H1 (cell line): ENCODE results near the gene SNX15. TPM values are rescaled to one million over a fixed set of nuclear protein-coding genes. Genes with fewer than 3 reads are reported as not detected.
"Not testable (repeated sequence)": the region's sequence is repeated elsewhere in the genome, so short reads cannot be mapped to it uniquely, and the experiment has no call there.

Experiments used
- CTCF ChIA-PET: fragments of 300-600 bp; sonication (Branson Sonifier 250); formaldehyde crosslinking; loops from one replicate; lab custom pipeline; 2021; ENCODE audit not compliant: partially characterized antibody; lab: Charles Lee
- POLR2A ChIA-PET: fragments of 300-600 bp; sonication (Branson Sonifier 250); formaldehyde crosslinking; loops from one replicate; lab custom pipeline; 2021; ENCODE audit warnings: inconsistent platforms; ENCODE audit not compliant: partially characterized antibody; lab: Charles Lee
- DNase-seq, 2 experiments: peaks; one replicate each; pipeline versions ENCODE4 v3.0.0 to v3.0.0-alpha.2; 2010 to 2022; ENCODE audit warnings: low spot score in 2 of 2, low read depth in 1 of 2, mixed read lengths in 1 of 2
- FAIRE-seq: peaks from 2 replicates; lab custom pipeline; 2011; peaks lifted over from hg19 to GRCh38; lab: Jason Lieb, UNC
- H2AFZ ChIP-seq: 2 replicates; pipeline ENCODE4 v1.8.1; 2012; ENCODE audit warnings: low read length, inconsistent platforms
- H2AK5ac ChIP-seq: 2 replicates; pipeline ENCODE4 v1.6.1; 2013; ENCODE audit warnings: low read depth, low read length
- H2BK120ac ChIP-seq: replicated peaks from 2 replicates; pipeline ENCODE3; 2013; ENCODE audit warnings: low read depth, low read length, inconsistent platforms
- H2BK12ac ChIP-seq: 2 replicates; pipeline ENCODE4 v1.6.1; 2013; ENCODE audit warnings: low read depth, low read length
- H2BK15ac ChIP-seq: 2 replicates; pipeline ENCODE4 v1.6.1; 2013; ENCODE audit warnings: low read length
- H2BK20ac ChIP-seq: 2 replicates; pipeline ENCODE4 v1.6.1; 2013; ENCODE audit warnings: low read length
- H2BK5ac ChIP-seq: 2 replicates; pipeline ENCODE4 v1.6.1; 2013; ENCODE audit warnings: low read depth, low read length
- H3K14ac ChIP-seq: 2 replicates; pipeline ENCODE4 v1.6.1; 2013; ENCODE audit warnings: inconsistent platforms; ENCODE audit not compliant: insufficient read length
- H3K18ac ChIP-seq: 2 replicates; pipeline ENCODE4 v1.6.1; 2013; ENCODE audit warnings: low read length; ENCODE audit errors: extremely low read depth
- H3K23ac ChIP-seq: 2 replicates; pipeline ENCODE4 v1.6.1; 2013; ENCODE audit warnings: inconsistent platforms; ENCODE audit not compliant: insufficient read length
- H3K23me2 ChIP-seq: 2 replicates; pipeline ENCODE4 v1.6.1; 2013; ENCODE audit warnings: low read depth, low read length
- H3K27ac ChIP-seq: 2 replicates; pipeline ENCODE4 v1.6.1; 2011; ENCODE audit warnings: low read depth, low read length, inconsistent platforms
- H3K27me3 ChIP-seq, 4 experiments: replicated peaks in 1 of 4; 1 replicate in 1 of 4; 2 replicates in 3 of 4; pipeline versions ENCODE4 v1.6.1 to v1.8.1; 2011 to 2013; ENCODE audit warnings: low read length in 3 of 4, mild to moderate bottlenecking in 3 of 4, inconsistent platforms in 2 of 4, mixed read lengths in 2 of 4, moderate library complexity in 1 of 4; ENCODE audit not compliant: control insufficient read depth in 3 of 4, insufficient read depth in 3 of 4; ENCODE audit errors: extremely low read depth in 1 of 4
- H3K36me3 ChIP-seq, 4 experiments: 2 replicates each; pipeline versions ENCODE4 v1.6.1 to v1.8.1; 2011 to 2013; ENCODE audit warnings: mild to moderate bottlenecking in 4 of 4, low read length in 3 of 4, moderate library complexity in 2 of 4, control low read depth in 1 of 4, inconsistent platforms in 1 of 4; ENCODE audit not compliant: insufficient read depth in 4 of 4, control insufficient read depth in 2 of 4
- H3K4ac ChIP-seq: replicated peaks from 2 replicates; pipeline ENCODE3; 2013; ENCODE audit warnings: low read length, low read depth, mixed read lengths, inconsistent platforms; ENCODE audit not compliant: insufficient read length
- H3K4me1 ChIP-seq, 4 experiments: replicated peaks in 1 of 4; 1 replicate in 1 of 4; 2 replicates in 3 of 4; pipeline versions ENCODE4 v1.6.1 to v1.8.1; 2011 to 2013; ENCODE audit warnings: low read length in 3 of 4, inconsistent platforms in 2 of 4, mixed read lengths in 1 of 4; ENCODE audit not compliant: insufficient read depth in 4 of 4, control insufficient read depth in 3 of 4
- H3K4me2 ChIP-seq, 2 experiments: 2 replicates each; pipeline versions ENCODE4 v1.6.1 to v1.8.1; 2011 to 2013; ENCODE audit warnings: low read depth in 2 of 2, low read length in 2 of 2, control low read depth in 1 of 2, inconsistent platforms in 1 of 2, mild to moderate bottlenecking in 1 of 2; ENCODE audit not compliant: insufficient read depth in 1 of 2
- H3K4me3 ChIP-seq, 4 experiments: fragments of 200-600, 300-600 bp in 1 of 4; sonication (generic), shearing (Covaris generic), sonication (Bioruptor Twin) in 1 of 4; 2 replicates each; pipeline versions ENCODE4 v1.5.1 to v1.8.1; 2011 to 2016; ENCODE audit warnings: low read length in 4 of 4, low read depth in 3 of 4, control low read depth in 2 of 4, inconsistent platforms in 2 of 4, mild to moderate bottlenecking in 2 of 4, mixed read lengths in 1 of 4, moderate library complexity in 1 of 4; ENCODE audit not compliant: insufficient read depth in 2 of 4; ENCODE audit errors: extremely low read depth in 1 of 4
- H3K56ac ChIP-seq: replicated peaks from 2 replicates; pipeline ENCODE3; 2013; ENCODE audit warnings: low read depth, mild to moderate bottlenecking, mixed read lengths, low read length, inconsistent platforms; ENCODE audit not compliant: insufficient read length
- H3K79me1 ChIP-seq: 2 replicates; pipeline ENCODE4 v1.6.1; 2013; ENCODE audit warnings: low read depth, low read length, control low read depth
- H3K79me2 ChIP-seq, 2 experiments: 2 replicates each; pipeline versions ENCODE4 v1.6.1 to v1.8.1; 2012 to 2013; ENCODE audit warnings: low read length in 2 of 2, mild to moderate bottlenecking in 2 of 2, inconsistent platforms in 1 of 2; ENCODE audit not compliant: insufficient read depth in 2 of 2, control insufficient read depth in 1 of 2
- H3K9ac ChIP-seq, 4 experiments: replicated peaks in 1 of 4; 1 replicate in 1 of 4; 2 replicates in 3 of 4; pipeline versions ENCODE4 v1.6.1 to v1.8.1; 2011 to 2013; ENCODE audit warnings: low read depth in 3 of 4, low read length in 3 of 4, control low read depth in 2 of 4, mild to moderate bottlenecking in 2 of 4, moderate library complexity in 2 of 4, inconsistent platforms in 1 of 4; ENCODE audit errors: extremely low read depth in 1 of 4
- H3K9me3 ChIP-seq, 2 experiments: 2 replicates each; pipeline versions ENCODE4 v1.6.1 to v1.8.1; 2012 to 2013; ENCODE audit warnings: mild to moderate bottlenecking in 2 of 2, moderate library complexity in 2 of 2, control low read depth in 1 of 2, inconsistent platforms in 1 of 2, low read depth in 1 of 2, low read length in 1 of 2, mixed read lengths in 1 of 2; ENCODE audit not compliant: insufficient read depth in 2 of 2
- H4K20me1 ChIP-seq, 2 experiments: replicated peaks in 1 of 2; 2 replicates each; pipeline versions ENCODE3 to v1.8.1; 2011 to 2013; ENCODE audit warnings: inconsistent platforms in 2 of 2, low read length in 2 of 2, mild to moderate bottlenecking in 1 of 2; ENCODE audit not compliant: insufficient read depth in 2 of 2, control insufficient read depth in 1 of 2
- H4K5ac ChIP-seq: 2 replicates; pipeline ENCODE4 v1.6.1; 2013; ENCODE audit warnings: low read length, low read depth, mixed read lengths, inconsistent platforms; ENCODE audit not compliant: insufficient read length
- H4K8ac ChIP-seq: 2 replicates; pipeline ENCODE4 v1.8.0; 2013; ENCODE audit warnings: mild to moderate bottlenecking, moderate library complexity, low read length, inconsistent platforms; ENCODE audit not compliant: insufficient read depth; ENCODE audit errors: extremely low read depth
- H4K91ac ChIP-seq: replicated peaks from 2 replicates; pipeline ENCODE3; 2013; ENCODE audit warnings: low read length, mixed read lengths, inconsistent platforms; ENCODE audit not compliant: insufficient read length
- CHD2 ChIP-seq: IDR thresholded peaks from 2 replicates; pipeline ENCODE4 v1.6.1; 2012; ENCODE audit warnings: low read length, improper control_type of control experiment
- GABPA ChIP-seq: IDR thresholded peaks from 2 replicates; pipeline ENCODE4 v1.6.1; 2011; ENCODE audit warnings: mild to moderate bottlenecking, low read length, moderate library complexity, borderline replicate concordance; ENCODE audit not compliant: insufficient read depth
- KDM4A ChIP-seq: IDR thresholded peaks from one replicate; pipeline ENCODE4 v1.7.1; 2012; ENCODE audit warnings: low read depth, mild to moderate bottlenecking, moderate library complexity, low read length, inconsistent platforms; ENCODE audit not compliant: severe bottlenecking
- TEAD4 ChIP-seq: IDR thresholded peaks from 2 replicates; pipeline ENCODE4 v1.6.1; 2012; ENCODE audit warnings: low read depth, low read length, inconsistent platforms, mixed read lengths
- YY1 ChIP-seq: IDR thresholded peaks from 2 replicates; pipeline ENCODE4 v1.6.1; 2011; ENCODE audit warnings: low read depth, mild to moderate bottlenecking, low read length
- WGBS, 2 experiments: shearing (Covaris generic) in 1 of 2; methylation state at CpG; one replicate each; pipeline versions ENCODE4 v1.1.6 to v1.1.7; 2013 to 2015; ENCODE audit warnings: low lambda C conversion rate in 2 of 2, mixed read lengths in 2 of 2, inconsistent platforms in 1 of 2, low coverage in 1 of 2, missing lambda C conversion rate in 1 of 2; ENCODE audit not compliant: insufficient replicate concordance in 2 of 2, insufficient coverage in 1 of 2, insufficient read length in 1 of 2; ENCODE audit errors: extremely low coverage in 1 of 2, missing lambda C conversion rate in 1 of 2; 5-methylcytosine and 5-hydroxymethylcytosine counted together
- polyA plus RNA-seq, 7 experiments: library from polyadenylated mRNA; depleted of rRNA in 3 of 7; stranded (reverse) in 5 of 7; unstranded in 2 of 7; fragments of >200 nt in 5 of 7; fragments of 200-250 nt in 2 of 7; gene quantifications; 1 replicate in 5 of 7; 2 replicates in 1 of 7; 4 replicates in 1 of 7; pipeline versions ENCODE4 v1.2.1 to v1.2.3, GENCODE V29; 2011 to 2013; ENCODE audit warnings: missing spikeins in 2 of 7, mixed read lengths in 2 of 7
- total RNA-seq: library from RNA; stranded (reverse); fragmentation: NEBNext Ultra II Directional; extraction: Animal tissue kit (Norgen Biotek cat#: 25700); gene quantifications from 2 replicates; pipeline ENCODE4 v1.2.1, GENCODE V29; 2021
- TF ChIP-seq, protein P1 (sequence below): IDR thresholded peaks from 2 replicates; pipeline ENCODE4 v1.6.1; 2012; ENCODE audit warnings: inconsistent platforms

Gene SNX15
- total and polyA plus RNA-seq, 2 of the 8 experiments (the other 6 are each of a cell fraction or from before 2014, with no cell fraction given): 13.0 to 18.3 TPM

DNA sequence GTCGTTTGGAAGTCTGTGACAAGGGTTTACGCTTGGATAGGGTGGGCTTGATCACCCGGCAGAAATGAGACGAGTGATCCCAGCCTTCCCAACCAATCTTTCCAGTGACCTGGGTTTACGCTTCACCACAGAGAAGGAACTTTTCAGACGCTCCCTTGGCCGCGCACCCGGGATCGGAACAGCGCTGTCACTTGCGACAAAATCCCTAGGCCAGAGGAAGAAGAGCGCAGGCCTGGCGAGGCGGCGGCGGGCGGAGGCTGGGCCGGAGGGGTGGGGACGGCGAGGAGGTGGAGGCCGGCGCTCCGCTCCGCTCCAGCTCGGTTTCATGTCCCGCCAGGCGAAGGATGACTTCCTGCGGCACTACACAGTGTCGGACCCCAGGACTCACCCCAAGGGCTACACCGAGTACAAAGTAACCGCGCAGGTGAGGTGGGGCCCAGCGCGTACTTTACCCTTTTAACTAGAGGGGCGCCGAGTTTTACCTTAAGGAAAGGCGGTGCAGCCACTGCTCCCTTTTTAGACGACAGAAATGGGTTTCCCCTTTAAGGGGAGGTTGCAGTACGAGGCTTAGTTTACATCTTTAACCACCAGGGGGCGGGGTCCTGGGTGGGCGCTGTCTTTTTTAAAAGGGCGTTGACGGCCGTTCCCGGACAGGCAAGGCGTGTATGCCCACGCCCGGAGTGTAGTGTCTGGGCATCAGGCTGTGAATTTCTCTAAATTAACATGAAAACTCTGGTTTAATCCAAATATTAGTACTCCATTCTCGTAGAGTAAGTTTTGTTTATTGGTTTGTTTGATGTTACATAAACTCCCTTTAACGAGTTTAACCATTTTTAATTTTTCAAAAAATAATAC is at the start of gene SNX15 (continued):
- TF ChIP-seq, protein P1, sequence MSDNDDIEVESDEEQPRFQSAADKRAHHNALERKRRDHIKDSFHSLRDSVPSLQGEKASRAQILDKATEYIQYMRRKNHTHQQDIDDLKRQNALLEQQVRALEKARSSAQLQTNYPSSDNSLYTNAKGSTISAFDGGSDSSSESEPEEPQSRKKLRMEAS: peak; percentile 97
- peak; percentile 6; the same call in 1 of the 2 replicates for TF ChIP-seq YY1
- no peak for TF ChIP-seq GABPA
- TF ChIP-seq CHD2: 0 out of 2 replicates have a peak, but pooled peaks have one; percentile 5
- TF ChIP-seq TEAD4: no peak; the same call in 1 of the 2 replicates
- TF ChIP-seq KDM4A: peak; percentile 99

DNA sequence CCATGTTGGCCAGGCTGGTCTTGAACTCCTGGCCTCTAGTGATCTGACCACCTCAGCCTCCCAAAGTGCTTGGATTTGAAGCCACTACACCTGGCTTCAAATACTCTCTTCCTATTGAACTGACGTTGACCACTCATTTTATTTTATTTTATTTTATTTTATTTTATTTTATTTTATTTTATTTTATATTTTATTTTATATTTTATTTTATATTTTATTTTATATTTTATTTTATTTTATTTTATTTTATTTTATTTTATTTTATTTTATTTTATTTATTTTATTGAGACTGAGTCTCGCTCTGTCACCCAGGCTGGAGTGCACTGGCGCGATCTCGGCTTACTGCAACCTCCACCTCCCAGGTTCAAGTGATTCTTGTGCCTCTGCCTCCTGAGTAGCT is 43.9 kb upstream of the SNX15 start:
- H2BK20ac ChIP-seq, H3K4me1 ChIP-seq, H3K56ac ChIP-seq, H4K8ac ChIP-seq, H3K4ac ChIP-seq, H2BK5ac ChIP-seq, H2AK5ac ChIP-seq, H3K9ac ChIP-seq, DNase-seq, H3K23me2 ChIP-seq, POLR2A ChIA-PET, H3K79me2 ChIP-seq, H4K5ac ChIP-seq, H3K4me2 ChIP-seq, H3K23ac ChIP-seq, H4K91ac ChIP-seq, H2BK120ac ChIP-seq, H4K20me1 ChIP-seq, FAIRE-seq, H2AFZ ChIP-seq, H3K14ac ChIP-seq, H3K9me3 ChIP-seq, H3K27ac ChIP-seq, H3K18ac ChIP-seq, H2BK15ac ChIP-seq, H3K36me3 ChIP-seq, H3K4me3 ChIP-seq, H2BK12ac ChIP-seq, H3K27me3 ChIP-seq, H3K79me1 ChIP-seq: not testable (repeated sequence)
- CTCF ChIA-PET: interaction anchor here (0.6 to 1.4 kb wide), 2 partner anchors 12 to 293 kb away, joined by 3 read pairs; no protein-coding TSS in a partner anchor
- WGBS, 2 experiments: 97% methylated on average over 5 of the region's 5 CpGs; no CpG with 5 or more reads in 1 of the 2 experiments
